Ishikawa (cell line): Measurements from ENCODE around the gene TMC6.

Experiments
- EGR1 ChIP-seq: IDR thresholded peaks from 2 replicates; pipeline ENCODE4 v1.6.1; 2012
- EP300 ChIP-seq: IDR thresholded peaks from 2 replicates; pipeline ENCODE4 v1.6.1; 2012; ENCODE audit warnings: borderline replicate concordance
- REST ChIP-seq: IDR thresholded peaks from 2 replicates; pipeline ENCODE4 v1.6.1; 2012; ENCODE audit warnings: low read depth, mild to moderate bottlenecking
- TF ChIP-seq, protein P1 (sequence below): IDR thresholded peaks from 2 replicates; pipeline ENCODE4 v1.6.1; 2012

DNA sequence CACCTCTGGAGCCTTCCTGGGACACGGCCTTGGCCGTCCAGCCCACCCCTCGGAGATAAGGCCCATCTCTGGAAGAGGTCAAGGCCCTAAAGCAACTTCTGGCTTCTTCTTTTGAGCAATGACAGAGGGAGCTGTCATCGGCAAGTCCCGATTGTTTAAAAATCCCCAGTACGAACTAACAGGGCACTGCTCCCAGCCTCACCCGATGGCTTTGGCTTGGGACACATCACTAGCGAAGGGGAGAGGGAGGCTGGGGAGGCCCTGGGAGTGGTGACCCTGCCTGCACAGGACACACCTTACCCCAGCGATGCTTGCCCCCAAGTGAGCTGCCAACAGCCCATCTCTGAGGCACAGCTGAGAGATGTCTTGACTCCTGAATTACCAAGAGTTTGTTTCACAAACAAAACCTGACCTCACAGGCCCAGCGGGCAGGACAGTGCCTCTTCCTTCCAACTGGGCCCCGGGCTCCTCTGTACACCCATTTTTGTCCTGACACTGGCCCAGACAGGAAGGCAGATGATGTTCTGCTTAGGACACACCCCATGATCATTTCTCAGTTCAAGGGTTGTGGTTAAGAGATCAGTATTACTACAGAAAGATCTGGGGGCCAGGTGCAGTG, 44.7 kb upstream of the TMC6 start:
- no peak for TF ChIP-seq EGR1
- no peak for TF ChIP-seq REST
- TF ChIP-seq, protein P1, sequence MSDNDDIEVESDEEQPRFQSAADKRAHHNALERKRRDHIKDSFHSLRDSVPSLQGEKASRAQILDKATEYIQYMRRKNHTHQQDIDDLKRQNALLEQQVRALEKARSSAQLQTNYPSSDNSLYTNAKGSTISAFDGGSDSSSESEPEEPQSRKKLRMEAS: no peak
- no peak for TF ChIP-seq EP300
